ENCODE measurements around the gene F2RL1.
"Not testable (repeated sequence)": the region's sequence is repeated elsewhere in the genome, so short reads cannot be mapped to it uniquely, and the experiment has no call there.

The F2RL1 gene, protein sequence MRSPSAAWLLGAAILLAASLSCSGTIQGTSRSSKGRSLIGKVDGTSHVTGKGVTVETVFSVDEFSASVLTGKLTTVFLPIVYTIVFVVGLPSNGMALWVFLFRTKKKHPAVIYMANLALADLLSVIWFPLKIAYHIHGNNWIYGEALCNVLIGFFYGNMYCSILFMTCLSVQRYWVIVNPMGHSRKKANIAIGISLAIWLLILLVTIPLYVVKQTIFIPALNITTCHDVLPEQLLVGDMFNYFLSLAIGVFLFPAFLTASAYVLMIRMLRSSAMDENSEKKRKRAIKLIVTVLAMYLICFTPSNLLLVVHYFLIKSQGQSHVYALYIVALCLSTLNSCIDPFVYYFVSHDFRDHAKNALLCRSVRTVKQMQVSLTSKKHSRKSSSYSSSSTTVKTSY

DNA sequence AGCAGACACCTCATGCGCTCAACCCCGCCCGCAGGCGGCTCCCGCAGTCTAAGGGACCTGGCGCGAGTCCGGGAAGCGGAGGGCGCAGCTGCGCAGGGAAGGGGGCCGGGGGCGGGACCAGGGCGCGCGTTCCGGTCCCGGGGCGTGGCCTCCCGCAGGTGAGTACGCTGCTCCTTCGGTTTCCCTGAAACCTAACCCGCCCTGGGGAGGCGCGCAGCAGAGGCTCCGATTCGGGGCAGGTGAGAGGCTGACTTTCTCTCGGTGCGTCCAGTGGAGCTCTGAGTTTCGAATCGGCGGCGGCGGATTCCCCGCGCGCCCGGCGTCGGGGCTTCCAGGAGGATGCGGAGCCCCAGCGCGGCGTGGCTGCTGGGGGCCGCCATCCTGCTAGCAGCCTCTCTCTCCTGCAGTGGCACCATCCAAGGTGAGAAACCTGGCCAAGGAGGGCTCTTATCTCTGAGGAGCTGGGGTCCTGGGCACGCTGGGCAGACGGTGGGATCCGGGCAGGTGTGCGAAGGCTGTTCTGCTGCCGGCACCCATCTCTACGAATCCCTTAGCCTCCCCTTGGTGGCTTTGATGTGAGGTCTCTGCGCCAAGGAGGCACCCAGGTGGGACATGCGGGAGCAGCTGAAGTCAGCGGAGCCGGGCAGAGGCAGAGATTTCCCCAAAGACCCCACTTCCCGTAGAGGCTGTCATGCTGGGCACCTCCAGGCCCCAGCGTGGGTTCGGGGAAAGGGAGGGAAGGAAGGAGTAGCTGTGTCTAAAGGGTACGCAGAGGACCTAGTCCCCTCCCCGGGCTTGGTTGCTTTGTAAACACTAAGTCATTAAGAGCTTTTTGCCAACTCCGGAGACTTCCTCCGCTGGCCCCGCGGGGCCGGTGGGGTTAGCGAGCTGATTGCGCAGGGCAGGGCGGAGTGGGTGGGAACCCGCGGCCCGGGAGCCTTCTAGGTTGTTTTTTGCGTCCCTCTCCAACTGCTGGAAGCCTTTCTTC is at the start of gene F2RL1:
Gene F2RL1 (plus strand): TSS at position 187 of the 988 bp plus-strand sequence. CDS start 153 bp downstream, at position 340.
- peak; percentile 9 for DNase-seq

DNA sequence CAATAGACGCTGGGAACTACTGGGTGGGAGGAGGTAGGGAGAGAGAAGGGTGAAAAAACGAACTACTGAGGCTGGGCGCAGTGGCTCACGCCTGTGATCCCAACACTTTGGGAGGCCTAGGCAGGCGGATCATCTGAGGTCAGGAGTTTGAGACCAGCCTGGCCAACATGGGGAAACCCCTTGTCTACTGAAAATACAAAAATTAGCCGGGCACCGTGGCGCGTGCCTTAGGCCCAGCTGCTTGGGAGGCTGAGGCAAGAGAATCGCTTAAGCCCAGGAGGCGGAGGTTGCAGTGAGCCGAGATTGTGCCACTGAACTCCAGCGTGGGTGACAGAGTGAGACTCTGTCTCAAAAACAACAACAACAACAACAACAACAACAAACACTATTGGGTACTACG is 47.8 kb upstream of the F2RL1 start:
- DNase-seq: not testable (repeated sequence)

DNA sequence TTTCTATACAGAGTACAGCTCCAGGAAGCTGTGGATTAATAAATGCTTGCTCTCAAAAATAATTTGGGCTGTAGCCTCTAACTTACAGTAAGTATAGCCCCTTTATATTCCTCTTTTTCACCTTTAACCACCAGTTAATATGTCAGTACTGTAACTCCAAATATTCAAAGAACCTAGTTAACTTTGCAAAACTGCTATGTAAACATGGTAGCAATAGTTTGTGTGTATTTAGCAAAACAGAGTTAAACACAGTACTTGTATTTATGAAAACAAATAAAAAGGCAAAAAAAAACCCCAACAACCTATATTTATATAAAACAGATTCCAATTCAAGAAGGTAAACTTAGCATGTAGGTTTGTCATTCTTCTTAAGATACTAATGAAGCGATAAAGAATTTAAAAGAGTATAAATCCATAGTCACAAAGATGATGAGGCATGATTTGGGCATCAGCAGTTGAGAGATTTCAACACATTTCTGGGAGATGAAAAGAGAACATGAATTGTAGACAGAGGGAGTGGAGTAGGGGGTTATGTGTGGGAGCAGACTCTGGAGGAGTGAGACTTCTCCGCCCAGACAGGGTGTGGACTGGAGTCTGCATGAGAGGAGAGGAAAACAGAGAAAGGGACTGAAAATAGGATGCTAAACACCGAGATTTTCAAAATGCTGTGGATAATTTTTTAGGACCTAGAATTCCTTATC is 47.0 kb upstream of the F2RL1 start:
- no peak for DNase-seq

DNA sequence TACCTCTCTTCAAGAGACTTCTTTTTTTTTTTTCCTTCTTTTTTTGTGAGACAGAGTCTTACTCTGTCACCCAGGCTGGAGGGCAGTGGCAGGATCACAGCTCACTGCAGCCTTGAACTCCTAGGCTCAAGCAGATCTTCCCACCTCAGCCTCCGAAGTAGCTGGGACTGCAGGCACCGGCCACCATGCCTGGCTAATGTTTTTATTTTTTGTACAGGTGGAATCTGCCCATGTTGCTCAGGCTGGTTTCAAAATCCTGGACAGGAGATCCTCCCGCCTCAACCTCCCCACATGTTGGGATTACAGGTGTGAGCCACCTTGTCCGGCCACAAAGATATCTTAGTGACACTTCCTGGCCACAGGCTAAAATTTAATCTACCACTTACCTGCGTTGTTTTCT is 42.9 kb upstream of the F2RL1 start:
- DNase-seq: no peak

DNA sequence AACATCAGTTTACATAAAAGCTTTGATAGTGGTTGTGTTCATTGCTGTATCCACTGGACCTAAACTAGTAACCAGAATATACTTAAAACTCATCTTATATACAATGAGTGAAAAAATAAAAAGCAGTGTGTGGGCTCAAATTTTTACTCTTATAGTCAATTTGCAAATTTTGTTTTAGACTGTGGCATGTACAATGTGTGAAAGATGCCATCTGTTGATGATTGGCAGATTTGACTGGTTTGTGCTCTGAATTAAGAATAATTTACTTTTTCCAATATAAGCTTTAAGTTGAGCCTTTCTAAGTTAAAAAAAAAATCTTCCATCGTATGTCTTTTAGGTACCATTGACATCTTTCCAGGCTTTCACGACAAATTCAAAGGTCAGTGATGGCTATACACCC is 42.4 kb upstream of the F2RL1 start:
- no peak for DNase-seq

DNA sequence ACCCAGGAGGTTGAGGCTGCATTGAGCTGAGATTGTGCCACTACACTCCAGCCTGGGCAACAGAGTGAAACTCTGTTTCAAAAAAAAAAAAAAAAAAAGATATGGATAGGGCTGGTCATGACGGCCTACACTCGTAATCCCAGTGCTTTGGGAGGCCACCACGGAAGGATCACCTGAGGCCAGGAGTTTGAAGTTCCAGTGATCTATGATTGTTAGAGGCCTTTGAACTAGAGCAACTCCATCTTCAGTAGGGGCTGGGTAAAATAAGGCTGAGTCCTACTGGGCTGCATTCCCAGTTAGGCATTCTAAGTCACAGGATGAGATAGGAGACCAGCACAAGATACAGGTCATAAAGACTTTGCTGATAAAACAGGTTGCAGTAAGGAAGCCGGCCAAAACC is 38.2 kb upstream of the F2RL1 start:
- not testable (repeated sequence) for DNase-seq

DNA sequence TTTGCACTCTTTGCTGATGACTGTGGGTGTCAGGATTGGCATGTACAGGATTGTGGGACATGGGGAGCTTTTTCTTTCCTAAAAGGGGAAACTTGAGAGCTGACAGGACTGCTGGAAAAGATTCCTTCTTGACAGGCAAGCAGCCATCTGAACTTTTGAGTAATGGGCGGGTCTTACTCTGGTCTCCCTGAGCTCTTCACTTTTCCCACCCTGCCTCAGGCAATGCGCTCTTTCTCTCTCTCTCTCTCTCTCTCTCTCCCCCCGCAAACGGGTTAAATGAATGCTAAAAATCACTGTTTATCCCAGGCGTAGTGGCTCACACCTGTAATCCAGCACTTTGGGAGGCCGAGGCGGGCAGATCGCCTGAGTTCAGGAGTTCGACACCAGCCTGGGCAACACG is 37.1 kb upstream of the F2RL1 start:
- no peak for DNase-seq

DNA sequence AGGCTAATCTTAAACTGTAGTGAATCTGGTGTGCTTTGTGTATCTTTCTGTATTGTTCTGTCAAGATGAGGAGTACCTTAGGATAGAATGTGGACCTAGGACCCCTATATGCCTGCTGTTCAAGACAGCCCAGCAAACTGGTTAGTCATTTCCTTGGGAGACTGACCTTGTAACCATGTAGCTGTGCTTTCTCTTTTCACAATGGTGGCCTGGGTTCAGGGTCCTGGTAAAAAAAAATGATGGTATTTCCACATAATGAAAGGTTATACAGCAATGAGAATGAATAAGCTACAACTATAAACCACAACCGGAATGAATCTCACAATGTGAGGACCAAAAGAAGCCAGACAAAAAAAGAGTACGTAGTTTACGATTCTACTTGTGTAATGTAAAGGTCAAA is 36.4 kb upstream of the F2RL1 start:
- DNase-seq: no peak

DNA sequence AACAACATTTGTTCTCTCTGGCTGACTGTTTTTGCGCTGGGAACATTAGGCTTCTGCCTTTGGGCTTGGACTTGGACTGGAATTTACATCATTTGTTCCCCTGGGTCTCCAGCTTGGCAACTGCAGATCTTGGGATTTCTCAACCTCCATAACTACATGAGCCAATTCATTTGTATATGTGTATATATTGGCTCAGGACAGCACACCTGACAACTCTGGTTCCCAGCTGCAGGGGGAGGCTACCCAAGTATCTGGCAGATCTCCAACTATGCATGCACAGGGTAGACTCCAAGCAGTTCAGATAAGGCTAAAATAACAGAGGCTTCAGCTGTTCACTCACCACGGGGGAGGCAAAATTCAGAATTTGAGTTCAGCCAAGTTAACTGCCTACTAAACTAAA is 31.6 kb upstream of the F2RL1 start:
- DNase-seq: peak; percentile 51

DNA sequence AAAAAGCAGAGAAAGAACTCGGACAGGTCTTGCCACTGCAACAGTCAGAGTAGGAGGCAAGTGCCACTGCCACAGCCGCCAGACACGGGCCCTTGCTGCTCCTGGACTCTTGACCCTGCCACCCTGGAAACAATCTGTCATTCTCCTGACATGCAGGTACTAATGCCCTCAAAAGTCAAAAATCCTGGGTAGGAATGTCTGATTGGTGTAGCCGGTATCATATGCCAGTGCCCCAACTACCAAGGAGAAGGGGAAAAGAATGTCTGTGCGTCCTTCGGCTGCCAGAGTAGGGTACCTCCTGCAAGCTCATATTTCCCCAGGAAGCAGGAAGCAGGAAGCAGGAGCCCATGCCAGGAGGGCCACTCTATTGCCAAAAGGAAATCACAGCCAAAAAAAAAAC is 30.5 kb upstream of the F2RL1 start:
- no peak for DNase-seq

DNA sequence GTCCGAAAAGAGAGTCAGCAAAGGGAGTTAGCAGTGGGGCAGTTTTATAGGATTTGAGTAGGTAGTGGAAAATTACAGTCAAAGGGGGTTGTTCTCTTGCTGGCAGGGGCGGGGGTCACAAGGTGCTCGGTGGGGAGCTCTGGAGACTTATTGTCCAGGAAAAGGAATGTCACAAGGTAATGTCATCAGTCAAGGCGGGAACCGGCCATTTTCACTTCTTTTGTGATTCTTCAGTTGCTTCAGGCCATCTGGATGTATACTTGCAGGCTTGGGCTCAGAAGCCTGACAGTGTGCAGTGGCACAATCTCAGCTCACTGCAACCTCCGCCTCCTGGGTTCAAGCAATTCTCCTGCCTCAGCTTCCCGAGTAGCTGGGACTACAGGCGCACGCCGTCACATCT is 29.6 kb upstream of the F2RL1 start:
- DNase-seq: not testable (repeated sequence)

DNA sequence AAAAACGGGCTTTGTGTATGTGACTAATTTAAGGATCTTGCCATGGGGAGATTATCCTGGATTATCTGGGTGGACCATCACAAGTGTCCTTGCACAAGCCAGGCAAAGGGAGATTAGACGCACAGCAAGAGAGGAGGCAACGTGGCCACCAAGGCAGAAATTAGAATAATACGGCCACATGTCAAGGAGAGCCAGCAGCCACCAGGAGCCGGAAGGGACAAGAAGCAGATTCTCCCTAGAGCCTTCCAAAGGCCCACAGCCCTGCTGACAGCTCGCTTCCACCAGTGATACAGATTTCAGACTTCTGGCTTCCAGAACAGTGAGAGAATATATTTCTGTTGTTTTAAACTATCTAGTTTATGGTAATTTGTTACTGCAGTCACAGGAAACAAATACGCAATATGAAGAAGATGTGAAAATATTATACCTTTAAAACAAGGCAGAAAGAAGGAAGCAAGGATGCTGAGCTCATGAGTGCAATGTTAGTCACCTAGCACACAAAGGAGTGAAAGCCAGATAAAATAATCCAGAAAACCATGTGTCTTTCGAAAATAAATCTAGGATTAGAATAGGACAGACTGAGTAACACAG is 28.7 kb upstream of the F2RL1 start:
- no peak for DNase-seq

DNA sequence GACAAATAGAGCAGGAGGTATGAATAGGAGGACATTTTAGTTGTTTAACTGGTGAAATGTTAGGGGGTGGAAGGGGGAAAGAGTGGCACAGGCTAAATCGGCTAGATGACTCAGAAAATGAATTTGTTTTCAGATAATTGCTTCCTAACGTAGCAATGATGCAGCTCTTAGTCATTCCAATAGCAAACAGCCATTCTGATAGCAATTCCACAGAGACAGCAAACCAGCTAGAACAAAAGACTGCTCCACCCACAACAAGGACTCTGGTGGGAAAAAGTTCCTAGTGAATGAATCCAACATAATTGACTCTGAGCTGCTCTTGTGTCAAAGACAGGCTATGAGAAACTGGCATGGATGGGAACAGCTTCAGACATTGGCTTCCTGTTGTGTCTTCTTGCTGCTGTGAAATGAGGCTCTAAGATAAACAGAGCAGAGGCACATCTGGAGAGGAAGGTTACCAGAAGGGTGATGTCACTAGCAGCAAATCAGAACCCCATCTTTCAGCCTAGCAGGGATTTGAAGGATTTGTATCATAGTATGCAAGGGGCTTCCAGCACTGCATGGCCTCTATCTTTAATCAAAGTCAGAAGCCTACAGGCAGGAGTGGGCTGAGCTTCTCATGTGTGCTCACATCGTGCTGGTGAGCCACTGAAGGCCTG is 28.1 kb upstream of the F2RL1 start:
- no peak for DNase-seq

DNA sequence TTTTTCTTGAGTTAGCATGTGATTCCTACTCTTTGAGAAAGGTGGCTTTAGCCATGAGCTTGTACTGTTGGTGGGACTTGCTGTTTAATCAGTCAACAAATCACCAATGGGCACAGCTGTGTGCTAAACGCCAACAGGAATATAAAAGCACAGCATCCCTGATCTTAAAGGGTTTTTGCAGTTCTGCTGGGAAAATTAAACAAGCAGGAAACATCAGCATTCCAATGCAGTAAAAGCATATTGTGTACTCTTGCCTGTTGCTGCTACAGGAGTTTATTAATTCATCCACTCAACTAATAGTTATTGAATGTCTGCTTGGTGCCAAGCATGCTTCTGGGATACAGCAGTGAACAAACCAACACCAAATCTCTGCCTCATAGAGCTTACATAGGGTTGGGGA is 27.4 kb upstream of the F2RL1 start:
- DNase-seq: no peak

DNA sequence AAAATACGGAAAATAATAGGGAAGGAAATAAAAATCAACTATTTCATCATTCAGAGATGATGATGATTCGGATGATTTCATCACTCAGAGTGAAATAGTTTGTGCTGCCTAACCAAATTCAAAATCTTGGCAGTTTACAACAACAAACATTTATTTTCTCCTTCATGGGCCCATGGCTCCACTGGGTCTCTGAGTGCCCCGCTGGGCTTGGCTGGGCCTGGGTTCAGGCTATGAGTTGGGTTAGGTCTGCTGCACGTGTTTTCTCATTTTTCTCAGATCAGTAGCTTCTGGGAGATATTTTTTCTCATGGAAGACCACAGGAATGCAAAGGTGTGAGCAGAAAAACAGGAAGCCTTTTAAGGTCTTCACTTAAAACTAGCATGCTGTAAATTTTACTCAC is 24.0 kb upstream of the F2RL1 start:
- DNase-seq: no peak

DNA sequence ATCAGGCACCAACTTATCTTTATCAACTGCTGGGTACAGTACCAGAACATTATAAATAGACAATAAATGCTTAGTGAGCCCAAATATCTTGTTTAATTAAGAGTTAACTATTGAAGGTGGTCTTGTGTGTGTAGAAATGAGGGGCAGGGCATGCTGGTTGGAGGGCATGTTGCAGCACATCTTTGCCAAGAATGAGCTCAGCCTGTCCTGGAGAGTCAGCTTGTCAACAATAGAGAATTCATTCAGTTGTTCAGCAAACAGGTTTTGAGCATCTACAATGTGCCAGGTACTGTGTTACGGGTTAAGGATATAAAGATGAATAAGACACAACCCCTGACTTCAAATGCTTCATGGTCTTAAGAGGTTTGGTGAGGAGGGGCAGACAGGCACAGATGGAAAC is 19.2 kb upstream of the F2RL1 start:
- no peak for DNase-seq

DNA sequence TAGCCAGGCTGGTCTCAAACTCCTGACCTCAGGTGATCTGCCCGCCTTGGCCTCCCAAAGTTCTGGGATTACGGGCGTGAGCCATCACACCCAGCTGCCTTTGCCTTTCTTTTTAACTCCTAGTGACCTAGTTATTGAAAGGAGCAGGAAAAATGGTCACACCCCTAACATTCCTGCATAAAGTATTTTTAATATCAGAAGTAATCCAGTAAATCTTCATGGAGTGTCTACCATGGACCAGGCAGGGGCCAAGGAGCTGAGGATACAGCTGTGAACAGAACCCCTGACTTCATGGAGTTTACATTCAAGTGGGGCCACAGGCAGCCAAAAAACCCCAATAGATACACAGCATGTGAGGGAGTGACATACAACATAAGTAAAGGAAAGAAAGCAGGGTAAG is 18.3 kb upstream of the F2RL1 start:
- no peak for DNase-seq

DNA sequence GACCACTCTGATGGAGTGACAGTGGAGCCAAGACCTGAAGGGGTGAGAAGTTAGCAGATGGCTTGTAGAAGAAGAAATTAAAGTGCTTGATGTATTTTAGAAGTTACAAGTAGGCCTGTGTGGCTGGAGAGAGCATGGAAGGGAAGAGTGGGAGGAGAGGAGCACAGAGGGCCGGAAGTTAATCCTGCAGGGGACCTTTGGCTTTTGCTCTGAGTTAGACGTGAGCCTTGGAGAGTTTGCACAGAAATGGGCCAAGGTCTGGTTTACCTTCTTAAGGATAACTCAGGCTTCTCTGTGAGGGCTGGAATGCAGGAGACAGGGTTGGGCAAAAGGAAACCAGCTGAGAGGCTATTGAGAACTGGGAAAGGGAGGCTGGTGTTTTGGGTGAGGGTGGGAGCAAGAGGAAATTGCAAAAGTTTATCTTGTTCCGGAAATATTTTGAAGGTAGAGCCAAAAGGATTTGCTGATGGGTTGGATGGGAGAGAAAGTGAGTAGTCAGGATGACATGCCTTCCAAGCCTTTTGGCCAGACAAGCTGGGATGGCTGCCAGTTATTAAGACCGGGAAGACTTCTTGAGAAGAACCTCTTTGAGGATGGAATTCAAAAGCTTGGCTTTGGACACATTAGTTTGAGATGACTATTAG is 17.5 kb upstream of the F2RL1 start:
- DNase-seq: no peak

DNA sequence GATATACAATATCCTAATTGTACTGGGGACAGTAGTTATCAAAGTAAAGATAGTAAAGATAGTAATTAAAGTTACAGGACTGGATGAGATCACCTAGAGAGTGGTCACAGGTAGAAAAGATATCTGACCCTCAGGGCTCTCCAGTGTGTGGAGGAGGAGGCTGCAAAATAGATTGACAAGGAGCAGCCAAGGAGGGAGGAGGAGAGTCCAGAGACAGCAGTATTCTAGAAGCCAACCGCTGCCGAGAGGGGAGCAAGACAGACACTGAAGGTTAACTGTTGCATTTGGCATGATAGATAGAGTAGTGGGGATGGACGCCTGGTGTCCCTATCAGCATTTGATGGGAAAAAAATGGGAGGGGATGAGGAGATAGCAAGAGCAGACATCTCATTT is 17.0 kb upstream of the F2RL1 start:
- DNase-seq: no peak

DNA sequence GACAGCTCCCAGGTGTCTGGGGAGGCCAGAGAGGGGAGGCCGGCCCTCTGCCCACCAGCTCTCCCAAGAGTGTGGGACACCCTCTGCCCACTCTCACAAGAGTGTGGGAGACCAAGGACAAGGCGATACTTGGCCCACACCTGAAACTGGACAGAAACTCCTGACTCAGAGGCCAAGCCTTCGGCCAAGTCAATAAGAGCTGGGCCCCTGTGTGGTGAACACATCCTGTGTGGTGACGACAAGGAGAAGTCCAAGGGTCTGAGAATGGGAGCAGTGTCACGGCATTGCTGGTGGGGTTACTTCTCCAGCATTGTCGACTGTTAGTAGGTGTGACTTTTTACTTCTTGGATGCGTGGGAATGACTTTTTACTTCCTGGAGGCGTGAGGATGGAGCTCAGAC is 14.6 kb upstream of the F2RL1 start:
- no peak for DNase-seq

DNA sequence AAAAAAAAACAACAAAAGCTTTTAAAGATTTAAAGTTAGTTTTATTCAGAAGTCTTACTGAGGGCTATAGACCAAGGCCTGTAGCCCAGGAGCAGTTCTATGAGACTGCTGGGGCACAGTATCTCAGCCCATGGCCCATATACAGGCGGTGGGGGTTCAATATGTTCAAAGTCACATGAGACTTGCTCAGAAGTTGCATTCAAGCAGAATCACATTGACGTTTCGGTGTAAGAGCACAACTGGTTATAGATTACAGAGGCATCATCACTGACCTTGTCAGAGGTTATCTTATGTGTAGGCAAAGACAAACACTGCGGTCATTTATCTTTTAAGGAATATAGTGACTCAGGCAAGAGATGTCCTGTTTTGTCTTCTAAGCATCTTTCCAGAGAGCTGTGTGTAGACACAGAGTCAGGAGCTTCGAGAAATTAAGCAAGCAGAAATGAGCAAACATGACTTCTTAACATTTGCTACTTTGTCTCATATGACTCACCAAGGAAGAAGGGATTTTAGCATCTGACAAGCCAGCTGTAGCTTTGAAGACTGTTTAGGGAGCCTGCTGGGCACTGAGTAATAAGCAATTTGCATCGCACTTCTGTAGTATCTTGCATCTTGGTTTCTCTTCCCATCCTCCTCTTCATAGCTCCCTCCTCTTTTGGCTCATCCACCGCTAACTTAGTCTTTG is 12.9 kb upstream of the F2RL1 start:
- peak; percentile 21 for DNase-seq
